ENCODE results near the gene SLC49A4.

- TF ChIP-seq CTCF (IDR thresholded peaks at IDR 0.05) (no peak), POLR2A (IDR thresholded peaks at IDR 0.05) (no peak)
Measured at GRCh38 chr3:122816587-122816986, 21.7 kb downstream of the SLC49A4 start.

Data from heart left ventricle (tissue), 13 donors.